Measurements from ENCODE around the gene STK36.

Gene STK36

GRCh38 chr2:218720048-218721041 lies 48.5 kb downstream of the STK36 start:
- no peak for DNase-seq

GRCh38 chr2:218721488-218721887 lies 49.6 kb downstream of the STK36 start:
- no peak for DNase-seq

- DNase-seq: no peak
Measured at GRCh38 chr2:218721934-218722333, 50.0 kb downstream of the STK36 start.

DNA sequence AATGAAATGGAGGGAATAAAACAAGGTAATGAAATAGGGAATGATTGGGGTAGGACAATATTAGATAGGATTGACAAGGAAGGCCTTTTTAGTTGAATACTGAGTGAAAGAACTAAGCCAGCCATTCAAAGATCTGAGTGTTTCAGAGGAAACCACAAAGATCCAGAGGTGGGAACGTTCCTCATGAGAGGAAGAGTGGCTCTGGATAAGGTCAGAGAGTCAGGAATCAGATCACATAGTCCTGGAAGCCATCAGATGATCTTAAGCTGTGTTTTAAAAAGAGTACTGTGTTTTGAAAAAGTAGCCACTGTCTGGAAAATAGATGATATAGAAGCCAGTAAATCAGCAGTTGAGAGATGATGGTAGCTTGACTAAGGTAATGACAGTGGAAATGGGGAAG lies 50.5 kb downstream of the STK36 start:
- no peak for DNase-seq

DNA sequence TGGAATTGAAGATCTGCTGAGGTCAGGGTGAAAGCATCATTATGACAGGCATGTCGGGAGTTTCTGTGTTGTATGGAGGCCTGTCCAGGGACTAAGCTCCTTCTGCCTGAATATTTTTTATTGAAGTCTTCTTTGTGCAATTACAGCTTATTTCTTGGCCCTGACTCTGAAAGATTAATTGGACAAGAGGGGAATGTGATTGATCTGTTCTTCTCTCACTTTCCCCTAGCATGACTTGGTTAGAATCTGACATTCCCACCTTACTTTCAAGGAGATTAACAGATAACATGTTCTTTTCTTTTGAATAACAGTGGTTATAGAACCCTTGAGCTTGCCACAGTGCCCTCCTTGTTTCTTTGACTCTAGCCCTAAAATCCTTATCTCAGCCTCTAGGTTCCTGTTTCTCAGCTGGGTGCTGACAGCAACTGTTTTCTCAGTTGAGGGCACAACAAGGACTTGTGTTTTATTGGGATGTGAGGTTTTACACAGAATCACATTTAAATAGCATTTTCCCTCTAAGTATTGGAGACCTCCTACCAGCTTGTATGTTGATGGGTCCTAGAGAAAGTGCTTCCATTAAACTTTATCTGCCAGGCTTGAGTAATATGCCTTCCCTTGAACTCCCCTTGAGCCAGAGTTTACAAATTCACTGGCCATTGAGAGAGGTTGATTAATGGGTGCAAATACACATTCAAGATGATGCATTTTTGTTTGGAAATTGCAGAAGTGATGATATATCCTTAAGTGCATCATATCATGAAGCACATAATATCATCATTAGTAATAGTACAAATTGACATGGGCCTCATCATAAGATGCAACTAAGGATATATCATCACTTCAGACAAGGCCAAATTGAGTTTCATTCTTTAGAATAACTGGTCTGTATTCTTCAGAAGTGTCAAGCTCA lies 51.2 kb downstream of the STK36 start:
- no peak for DNase-seq

DNA sequence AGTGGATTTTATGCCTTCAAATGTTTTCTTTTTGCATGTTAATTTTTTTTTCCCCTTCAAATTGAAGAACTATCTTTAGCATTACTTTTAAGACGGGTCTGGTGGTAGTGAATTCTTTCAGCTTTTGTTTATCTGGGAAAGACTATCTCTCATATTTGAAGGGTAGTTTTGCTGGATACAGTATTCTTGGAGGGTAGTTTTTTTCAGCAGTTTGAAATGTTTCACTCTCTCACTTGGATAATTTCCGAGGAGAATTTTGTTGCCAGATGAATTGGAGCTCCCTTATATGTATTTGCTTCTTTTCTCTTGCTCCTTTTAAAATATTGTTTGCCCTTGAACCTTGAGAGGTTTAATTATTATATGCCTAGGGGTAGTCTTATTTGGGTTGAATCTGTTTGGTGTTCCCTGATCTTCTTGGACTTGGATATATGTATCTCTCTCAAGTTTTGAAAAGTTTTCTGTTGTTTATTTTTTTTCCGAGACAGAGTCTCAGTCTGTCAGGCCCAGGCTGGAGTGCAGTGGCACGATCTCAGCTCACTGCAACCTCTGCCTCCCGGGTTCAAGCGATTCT lies 54.2 kb downstream of the STK36 start:
- no peak for DNase-seq

DNA sequence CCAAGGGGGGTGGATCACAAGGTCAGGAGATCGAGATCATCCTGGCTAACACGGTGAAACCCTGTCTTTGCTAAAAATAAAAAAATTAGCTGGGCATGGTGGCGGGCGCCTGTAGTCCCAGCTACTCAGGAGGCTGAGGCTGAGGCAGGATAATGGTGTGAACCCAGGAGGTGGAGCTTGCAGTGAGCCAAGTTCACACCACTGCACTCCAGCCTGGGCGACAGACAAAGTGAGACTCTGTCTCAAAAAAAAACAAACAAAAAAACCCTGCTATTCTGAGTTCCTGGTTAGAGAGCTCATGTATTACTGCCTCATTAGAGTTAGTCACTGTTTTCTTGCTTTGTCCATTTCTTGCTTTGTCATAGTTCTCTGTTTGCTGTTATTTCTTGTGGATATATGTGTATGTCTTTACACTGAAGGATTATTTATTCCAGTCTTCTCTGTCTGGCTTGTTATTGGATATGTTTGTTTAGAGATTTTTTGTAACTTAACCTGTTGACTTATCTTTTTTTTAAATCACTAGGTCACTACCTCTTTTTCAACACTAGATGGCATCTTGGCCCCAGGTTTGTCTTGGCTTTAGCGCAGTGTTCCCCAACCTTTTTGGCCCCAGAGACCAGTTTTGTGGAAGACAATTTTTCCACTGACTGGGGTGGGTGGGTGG lies 55.7 kb downstream of the STK36 start:
- no peak for DNase-seq

DNA sequence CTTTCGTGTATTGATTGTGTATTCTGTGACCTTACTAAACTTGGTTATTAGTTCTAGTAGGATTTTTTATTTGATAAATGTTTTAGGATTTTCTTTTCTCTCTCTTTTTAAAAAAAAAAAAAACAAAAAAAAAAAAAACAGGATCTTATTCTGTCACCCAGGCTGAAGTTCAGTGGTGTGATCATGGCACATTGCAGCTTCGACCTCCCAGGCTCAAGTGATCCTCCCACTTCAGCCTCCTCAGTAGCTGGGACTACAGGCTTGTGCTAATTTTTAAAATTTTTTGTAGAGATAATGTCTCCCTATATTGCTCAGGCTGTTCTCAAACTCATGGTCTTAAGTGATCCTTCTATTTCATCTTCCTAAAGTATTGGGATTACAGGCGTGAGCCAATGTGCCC lies 57.8 kb downstream of the STK36 start:
- no peak for DNase-seq

DNA sequence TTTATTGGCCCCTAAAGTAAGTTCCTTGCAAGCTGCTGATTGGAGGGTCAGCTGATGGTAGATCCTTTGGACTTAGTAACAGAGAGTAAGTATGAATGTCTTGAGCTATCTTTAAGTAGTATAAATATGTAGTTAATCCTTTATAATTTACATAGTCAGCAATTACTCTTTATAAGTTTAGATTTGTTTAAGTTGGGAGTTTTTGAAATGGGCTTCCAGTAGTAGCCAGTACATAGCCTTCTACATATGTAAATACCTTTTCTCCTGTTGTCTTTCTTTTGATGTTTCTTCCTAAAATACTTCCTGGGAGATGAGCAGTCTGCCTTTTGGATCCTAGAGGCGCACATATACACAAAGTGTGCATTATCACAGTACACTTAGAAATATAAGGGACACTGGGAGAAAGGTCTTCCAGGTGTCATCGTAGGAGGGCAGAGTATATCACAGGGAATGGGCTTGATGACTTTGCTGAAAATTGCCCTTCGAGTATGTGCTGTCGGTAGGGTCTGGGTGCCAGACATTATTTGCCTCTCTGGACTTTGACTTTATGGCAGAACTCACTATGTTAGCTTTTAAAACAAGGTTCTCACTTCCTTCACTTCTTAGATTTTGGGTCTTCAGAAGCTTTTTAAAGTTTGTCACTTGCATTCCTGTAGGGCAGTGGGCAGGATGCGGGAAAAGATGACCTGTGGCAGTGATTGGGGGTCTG lies 60.3 kb downstream of the STK36 start:
- DNase-seq: no peak

- no peak for DNase-seq
Measured at GRCh38 chr2:218732761-218733158, 60.9 kb downstream of the STK36 start.

DNA sequence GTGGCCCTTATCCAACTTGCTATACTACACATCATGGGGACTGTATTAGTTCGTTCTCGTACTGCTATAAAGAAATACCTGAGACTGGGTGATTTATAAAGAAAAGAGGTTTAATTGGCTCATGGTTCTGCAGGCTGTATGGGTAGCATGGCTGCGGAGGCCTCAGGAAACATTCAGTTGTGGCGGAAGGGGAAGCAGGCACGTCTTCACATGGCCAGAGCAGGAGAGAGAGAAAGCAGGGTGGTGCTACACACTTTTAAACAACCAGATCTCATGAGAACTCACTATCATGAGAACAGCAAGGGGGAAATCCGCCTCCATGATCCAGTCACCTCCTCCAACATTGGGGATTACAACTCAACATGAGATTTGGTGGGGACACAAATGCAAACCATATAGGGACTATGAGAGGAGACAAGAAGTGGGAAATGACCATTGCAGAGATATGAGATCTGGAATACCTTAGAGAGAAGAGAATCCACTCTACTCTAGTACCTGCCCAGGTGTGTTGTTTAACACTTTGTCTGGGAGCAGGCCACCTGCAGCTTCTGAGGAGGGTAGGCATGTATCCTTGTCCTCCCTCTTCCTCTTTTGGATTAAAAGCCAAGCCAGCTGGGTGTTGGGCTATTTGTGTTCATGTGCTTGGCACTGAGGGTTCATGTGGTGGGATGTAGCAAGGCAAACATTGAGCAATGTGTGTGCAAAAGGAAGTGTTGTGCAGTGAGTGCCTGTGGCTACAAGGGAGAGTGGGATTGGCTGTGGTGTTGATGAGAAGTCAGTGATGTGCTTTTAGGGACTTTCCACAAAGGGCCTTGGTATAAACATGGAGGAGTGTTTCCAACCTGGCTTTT lies 61.5 kb downstream of the STK36 start:
- no peak for DNase-seq

DNA sequence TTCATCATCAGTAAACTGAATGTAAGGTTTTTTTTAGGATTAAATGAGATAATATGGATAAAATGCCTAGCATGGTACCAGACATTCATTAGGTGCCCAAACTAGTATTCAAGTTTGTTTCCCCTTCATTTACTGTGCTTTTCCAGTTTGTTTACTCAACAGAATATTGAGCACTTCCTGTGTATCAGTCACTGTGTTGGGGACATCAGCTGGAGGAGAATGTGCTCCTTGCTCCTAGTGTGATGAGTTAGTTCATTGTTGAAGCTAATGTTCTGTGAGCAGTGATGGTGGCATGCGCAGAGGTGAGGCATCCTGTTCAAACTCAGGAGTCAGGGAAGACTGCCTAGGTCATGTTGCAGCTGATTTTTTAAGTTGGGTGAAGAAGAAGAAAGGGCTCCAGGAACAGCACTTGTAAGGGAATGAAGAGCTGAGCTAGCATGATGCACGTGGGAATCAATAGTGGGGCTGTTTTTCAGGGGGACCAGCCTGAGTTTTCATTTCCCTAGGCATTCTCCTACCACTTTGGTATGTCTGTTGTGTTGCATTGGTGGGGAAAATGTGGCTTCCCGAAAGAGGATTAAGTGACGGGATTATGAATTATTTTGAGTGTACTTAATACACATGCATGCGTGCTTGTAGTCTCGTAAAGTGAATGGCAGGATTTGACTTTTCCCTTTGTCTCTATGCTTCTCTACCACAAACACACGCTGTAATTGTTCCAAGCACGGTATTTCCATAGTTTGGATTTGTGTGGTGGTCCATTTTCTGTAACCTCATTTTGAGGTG lies 62.5 kb downstream of the STK36 start:
- DNase-seq: no peak

DNA sequence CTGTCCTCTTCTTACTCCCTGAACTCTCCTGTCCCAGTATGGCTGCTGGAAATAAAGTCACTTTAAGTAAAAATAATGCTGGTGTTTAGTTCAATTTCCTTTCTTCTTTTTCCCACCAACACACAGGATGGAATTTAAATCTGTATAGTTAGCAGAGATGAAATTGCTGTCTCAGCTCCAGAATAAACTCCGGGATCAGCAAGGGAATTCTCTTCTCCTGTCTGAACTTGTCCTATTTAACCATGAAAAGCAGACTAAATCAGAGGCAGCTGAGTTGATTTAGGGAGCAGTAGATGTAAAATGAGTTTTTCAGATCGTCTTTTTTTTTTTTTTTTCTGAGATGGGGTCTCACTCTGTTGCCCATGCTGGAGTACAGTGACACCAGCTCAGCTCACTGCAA lies 64.6 kb downstream of the STK36 start:
- DNase-seq: no peak

DNA sequence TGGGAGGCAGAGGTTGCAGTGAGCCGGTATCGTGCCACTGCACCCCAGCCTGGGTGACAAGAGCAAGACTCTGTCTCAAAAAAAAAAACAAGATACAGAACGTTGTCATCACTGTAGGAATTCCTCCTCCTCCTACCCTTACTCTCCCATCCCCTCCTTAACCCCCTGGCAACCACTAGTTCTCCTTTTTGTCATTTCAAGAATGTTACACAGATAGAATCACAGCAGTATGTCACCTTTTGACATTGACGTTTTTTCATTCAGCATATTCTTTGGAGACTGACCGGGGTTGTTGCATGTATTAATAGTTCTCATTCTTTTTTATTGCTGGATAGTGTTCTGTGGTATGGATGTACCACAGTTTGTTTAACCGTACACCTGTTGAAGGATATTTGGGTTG lies 71.2 kb downstream of the STK36 start:
- no peak for DNase-seq

- DNase-seq: no peak
Measured at GRCh38 chr2:218744615-218745014, 72.7 kb downstream of the STK36 start.

- DNase-seq: no peak
Measured at GRCh38 chr2:218745160-218745558, 73.3 kb downstream of the STK36 start.

- peak; percentile 54 for DNase-seq
Measured at GRCh38 chr2:218745559-218746469, 73.9 kb downstream of the STK36 start.

DNA sequence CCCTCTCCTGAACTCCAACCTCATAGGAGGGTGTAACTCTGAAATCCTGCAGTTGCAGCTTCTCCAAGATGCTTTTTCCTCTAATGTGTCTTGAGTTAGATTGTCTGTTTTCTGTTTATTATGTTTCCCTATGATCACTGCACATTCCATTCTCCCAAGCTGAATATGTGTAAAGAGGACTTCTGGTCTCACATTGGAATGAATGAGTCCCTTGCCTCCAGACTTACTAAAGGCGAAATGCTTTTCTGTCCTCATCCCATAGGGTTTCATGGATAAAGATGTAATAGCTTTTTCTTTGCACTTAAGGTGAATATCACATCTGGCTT lies 74.5 kb downstream of the STK36 start:
- no peak for DNase-seq

DNA sequence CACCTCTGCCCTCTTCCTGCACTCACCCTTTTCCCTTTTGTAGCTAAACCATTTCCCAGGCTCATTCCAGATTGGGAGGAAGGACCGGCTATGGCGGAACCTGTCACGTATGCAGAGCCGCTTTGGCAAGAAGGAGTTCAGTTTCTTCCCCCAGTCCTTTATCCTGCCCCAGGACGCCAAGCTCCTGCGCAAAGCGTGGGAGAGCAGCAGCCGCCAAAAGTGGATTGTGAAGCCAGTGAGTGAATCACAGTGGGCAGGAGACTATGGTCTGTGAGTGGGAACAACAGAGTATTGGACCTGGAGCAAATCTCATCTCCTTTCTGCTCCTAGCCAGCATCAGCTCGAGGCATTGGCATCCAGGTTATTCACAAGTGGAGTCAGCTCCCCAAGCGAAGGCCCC lies 75.1 kb downstream of the STK36 start:
- DNase-seq: no peak

All from right forelimb (tissue), 1 donor.